Stimulated activated CD4-positive, alpha-beta T cell treated with anti-CD3 and anti-CD28 coated beads, TNF-alpha, amount 100 ng/mL, for 24 hours (primary cell): ENCODE data around the gene NT5DC2.
"Not testable (repeated sequence)": the region's sequence is repeated elsewhere in the genome, so short reads cannot be mapped to it uniquely, and the experiment has no call there.

Source experiments
- DNase-seq, 3 experiments: peaks; one replicate each; pipeline ENCODE4 v3.0.0-alpha.2; 2020; ENCODE audit warnings: low read depth in 3 of 3

The NT5DC2 gene

GRCh38 chr3:52537165-52537620 is 3.5 kb upstream of the NT5DC2 start:
- DNase-seq, result no peak

DNA sequence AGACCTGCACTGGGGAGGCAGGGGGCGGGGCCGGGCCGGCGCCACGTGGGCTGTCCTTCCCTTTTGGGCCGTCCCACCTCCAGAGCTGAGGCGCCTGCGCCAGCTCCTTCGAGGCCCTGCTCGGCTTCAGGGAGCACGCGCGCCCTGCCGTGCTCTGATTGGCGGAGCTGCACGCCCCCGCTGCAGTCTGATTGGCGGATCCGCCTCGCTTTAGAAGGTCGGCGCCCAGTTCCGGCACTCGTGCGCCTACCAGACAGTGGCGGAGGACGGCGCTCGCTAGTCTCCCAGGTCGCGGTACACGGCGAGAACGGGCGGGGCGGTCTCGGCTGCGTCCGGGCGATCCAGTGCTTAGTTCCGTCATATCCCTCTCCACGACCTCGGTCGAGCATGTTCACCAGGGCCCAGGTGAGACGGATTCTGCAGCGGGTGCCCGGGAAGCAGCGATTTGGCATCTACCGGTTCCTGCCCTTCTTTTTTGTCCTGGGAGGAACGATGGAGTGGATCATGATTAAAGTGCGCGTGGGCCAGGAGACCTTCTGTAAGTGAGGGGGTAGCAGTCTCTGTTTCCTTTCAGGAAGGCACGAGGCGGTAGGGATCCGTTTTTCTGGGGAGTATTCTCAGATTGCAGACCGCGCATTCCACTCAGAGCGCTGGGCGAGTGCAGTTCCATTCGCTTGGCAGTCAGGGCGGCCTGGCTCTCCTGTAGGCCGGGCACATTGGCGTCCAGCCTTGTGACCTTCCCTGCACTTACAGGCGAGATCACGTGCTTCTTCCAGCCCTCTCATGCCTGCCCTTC is 2.9 kb upstream of the NT5DC2 start, which contains the start of gene UQCC5:
Gene UQCC5 (plus strand): TSS at position 237 of the 796 bp plus-strand sequence. CDS start 151 bp downstream, at position 388.
- peak; percentile 94 to 97 (median 95) for DNase-seq

- DNase-seq, result no peak
Observed at GRCh38 chr3:52536112-52536368, 2.4 kb upstream of the NT5DC2 start.

DNA sequence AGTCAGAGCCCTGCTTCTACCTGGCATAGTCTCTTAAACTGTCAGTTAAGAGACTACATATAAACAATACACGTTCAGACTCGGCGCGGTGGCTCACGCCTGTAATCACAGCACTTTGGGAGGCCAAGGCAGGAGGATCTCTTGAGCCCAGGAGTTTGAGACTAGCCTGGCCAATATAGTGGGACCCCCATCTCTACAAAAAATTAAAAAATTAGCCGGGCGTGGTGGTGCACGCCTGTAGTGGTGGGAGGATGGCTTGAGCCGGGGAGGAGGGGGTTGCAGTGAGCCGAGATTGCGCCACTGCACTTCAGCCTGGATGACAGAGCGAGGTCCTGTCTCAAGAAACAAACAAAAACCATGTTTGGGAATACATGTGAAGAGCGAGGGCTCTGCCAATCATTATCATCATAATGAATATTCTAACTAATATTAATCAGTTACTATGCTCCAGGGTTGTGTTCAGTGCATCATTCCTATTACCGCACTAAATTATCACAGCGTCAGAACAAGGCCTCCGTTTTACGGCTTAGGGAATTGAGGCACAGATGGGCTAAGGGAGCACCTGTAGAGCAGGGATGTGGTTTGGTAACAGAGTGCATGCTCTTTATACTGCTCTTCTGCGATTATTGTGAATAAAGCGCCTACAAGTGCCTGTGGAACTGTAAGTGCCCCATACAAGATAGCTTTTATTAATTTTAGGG is 1.9 kb upstream of the NT5DC2 start:
- no peak for DNase-seq

- DNase-seq, result no peak
Observed at GRCh38 chr3:52534281-52535183, 875 bp upstream of the NT5DC2 start.

DNA sequence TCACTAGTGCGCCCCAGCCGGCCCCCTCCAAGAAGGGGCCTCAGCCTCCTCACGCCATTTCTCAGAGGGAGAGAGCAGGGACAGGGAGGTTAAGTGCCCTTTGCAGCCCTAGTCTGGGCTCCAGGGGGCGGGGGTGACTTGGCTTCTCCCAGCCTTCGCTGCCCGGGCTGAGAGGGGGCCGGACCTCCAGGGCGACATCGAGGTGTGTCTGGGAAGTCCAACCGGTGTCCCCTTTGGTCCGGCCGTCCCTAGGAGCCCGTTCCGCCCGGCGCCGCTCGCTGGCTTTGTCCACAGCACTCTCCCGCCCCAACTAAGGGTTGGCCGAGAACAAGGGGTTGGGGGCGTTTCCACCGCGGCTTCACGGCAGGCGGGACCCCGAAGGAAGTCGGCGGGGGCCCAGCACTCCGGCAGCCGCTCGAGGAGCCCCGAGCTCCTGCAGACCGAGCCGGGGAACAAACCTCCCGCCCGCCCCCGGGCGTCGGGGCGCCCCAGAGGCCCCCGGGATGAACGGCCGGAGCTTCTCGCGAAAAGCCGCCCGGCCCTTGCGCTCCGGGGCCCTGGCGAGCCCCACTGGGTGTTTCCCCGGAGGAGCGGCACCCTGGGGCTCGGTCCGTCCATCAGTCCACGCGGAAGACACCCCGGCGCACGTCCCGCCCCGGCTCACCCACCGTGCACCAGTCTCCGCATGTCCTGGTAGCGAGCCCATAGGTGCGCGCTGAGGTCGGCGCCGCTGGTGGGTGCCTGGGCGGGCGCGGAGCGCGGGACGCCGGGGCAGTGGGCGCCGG is 627 bp downstream of the NT5DC2 start:
- peak in 1 of 3 experiments; percentile 13 for DNase-seq

GRCh38 chr3:52532517-52532837 is 1.2 kb downstream of the NT5DC2 start:
- peak in 1 of 3 experiments; percentile 15 for DNase-seq

DNA sequence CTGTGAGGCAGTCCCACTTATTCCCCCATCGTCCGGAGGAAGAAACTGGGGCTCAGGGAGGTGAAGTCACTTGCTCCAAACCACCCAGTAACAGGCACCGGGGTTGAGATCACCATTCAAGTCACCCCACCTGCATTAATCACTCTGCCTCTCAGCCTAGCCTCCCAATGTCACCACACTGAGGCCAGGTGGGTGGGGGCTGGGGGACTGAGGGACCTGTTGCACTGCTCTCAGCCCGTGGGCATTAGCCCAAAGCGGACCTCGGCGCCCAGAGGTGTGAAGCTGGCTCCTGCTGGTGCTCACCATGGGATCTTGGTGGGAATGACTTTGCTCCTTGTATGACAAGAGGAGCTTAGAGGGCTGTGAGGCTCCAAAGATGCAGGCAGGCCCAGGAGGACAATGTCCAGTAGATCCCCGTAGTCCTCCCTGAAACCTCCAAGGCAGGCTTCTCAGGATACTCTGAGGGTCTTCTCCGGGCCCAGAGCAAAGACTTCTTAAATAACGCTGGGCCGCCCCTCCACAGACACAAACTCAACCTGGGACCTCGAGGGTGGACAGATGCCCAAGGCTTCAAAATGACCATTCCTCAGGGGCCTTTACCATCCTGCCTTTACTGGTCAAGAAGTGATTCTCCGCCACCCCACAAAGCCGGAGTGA is 1.7 kb downstream of the NT5DC2 start:
- DNase-seq, result no peak

- DNase-seq, result no peak
Observed at GRCh38 chr3:52530918-52531826, 2.5 kb downstream of the NT5DC2 start.

- DNase-seq, result no peak
Observed at GRCh38 chr3:52529376-52530333, 4.0 kb downstream of the NT5DC2 start.

DNA sequence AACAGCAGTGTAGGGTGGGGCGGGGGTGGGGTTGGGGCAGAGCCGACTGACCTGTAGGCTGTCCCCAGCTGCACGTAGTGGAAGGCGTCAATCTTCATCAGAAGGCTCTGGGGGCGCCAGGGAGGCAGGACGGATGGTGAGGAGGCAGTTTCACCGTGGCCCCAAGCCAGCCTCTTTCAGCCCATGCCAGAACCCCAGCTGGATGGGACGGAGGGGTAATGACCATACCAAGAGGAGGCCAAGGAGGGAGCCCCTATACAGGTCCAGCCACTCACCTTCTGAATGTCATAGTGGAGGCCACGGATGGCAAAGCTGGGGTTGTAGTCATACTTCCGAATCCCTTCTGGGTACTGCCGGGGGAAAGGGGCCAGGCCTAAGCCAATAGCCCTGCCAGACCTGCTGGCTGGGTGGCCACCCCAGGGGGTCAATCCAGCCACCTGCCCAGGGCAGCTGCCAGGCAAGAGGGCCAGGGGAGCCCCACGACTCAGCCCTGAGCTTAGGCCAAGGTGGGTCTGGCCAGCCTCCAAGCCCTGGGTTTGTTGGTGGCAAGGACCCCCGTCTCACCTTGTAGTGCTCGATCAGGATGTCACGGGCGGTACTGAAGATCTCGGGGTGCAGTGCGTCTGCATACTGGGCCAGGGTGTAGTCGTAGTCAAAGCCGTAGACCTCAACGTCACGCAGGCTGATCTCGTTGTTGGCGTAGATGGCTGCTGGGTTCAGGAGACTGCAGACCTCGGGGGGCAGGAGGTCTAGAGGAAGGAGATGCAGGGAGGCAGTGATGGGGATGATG is 4.9 kb downstream of the NT5DC2 start:
- DNase-seq, result no peak

DNA sequence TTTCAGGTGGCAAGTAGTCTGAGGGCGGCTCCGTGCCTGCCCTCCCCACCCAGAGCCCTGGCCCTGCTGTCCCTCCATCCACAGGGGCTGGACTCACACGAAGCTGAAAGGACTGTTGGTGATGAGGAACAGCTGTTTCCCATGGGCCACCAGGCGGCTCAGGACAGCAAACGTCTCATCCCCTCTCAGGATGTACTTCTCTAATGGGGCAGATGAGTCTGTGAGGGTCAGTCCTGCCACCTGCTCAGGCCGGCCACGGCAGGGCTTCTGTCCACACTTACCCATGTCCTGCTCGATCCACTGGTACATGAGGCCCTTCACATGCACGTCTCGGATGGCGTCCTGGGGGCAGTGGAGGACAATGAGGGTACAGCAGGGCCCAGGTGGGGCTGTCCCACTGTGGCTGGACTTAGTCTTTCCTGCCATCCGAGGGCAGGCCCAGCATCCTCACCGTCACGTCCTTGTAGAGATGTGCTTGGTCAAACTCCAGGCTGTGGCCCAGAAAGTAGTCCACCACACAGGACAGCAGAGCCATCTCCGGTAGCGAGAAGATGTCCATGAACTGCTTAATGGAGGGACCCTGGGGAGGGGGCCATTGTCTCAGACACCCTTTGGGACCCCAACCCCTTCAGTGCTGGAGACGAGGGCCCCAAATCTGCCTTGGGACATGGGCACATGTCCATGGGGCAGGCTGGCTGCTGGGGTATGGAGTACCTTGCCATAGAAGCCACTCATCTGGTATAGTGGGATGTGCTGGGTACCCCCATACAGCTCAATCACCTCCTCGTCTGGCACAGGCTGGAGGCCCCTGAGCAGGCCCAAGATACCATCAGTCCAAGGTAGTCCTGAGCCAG is 5.7 kb downstream of the NT5DC2 start:
- DNase-seq, result no peak

DNA sequence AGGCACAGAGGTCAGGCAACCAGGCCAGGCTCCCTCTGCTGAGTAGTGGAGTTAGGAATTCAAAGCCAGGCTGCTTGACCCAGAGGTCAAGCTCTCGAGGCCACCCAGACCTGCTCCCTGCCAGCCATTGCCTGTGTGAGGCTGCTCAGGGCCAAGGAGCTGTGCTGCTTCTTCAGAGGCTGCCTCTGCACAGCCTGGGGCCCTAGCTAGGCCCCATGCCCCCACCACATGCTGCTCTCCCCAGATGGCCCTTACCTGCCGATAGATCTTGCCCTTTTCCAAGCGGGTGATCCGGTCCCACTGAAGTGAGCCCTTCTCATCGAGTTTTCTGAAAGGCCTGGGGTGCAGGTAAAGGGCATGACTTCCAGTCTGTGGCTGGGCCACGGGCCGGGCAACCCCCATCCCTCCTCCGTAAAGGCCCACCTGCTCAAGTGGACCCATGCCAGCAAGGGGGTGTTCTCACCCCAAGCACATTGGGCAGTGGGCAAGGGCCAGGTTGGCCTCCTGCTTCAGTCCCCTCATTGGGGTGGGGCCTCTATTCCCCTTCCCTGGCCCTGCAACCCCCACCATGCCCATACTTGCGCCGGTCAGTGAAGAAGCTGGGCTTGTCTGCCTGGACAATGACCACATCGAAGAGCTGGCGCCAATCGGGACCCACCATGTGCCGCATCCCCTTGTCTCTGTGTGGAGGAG is 6.5 kb downstream of the NT5DC2 start:
- DNase-seq, result no peak

DNA sequence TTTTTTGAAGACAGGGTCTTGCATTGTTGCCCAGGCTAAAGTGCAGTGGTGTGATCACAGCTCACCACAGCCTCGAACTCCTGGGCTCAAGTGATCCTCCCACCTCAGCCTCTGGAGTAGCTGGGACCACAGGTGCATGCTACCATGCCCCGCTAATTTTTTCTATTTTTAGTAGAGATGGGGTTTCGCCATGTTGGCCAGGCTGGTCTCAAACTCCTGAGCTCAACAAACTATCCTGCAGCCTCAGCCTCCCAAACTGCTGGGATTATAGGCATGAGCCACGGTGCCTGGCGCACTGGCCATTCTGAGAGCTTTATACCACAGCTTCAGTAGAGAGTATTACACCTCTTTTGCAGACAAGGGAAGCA is 7.0 kb downstream of the NT5DC2 start:
- not testable (repeated sequence) for DNase-seq

DNA sequence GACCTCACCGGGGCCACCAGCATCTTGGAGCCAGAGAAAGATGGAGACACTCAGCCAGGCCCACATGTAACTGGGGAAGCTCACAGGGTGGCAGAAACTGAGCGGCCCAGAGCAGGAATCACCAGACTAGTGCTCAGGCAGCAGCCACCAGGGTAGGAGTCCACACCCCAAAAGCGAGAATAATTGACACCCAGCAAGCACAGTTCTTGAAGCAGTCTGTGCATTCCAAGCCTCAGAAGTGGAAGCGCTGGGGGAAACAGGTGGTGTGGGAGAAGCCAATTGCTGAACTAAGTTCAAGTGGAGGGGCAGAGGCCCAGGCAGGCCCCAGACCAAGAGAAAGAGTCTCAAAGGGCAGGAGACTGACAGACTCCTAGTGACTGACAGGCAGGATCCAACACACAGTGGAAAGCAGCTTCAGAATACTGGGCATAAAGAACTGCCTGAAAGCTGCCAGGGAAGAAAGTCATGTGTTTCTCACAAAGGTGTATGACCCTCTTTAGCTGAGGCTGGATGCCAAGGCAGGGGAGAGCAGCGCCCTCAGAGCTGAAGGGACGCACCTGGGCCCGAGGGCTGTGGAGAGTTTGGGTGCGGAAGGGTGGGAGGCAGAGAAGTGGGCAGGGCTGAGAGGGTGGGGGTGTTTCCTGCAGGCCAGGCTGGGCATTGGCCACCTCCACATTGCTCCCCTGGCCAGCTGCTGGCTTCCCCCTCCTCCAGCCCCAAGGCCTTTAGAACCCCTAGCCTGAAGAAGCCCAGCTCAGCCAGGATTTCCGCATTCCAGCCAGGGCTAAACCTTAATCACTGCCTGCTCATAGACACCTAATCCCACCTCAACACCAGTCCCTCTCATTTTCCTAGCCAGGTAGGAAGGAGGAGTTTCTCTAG is 7.7 kb downstream of the NT5DC2 start:
- no peak for DNase-seq
